HCT116 (cell line): ENCODE measurements around the gene CDC42SE1. TPM values are rescaled to one million over a fixed set of nuclear protein-coding genes. Genes with fewer than 3 reads are reported as not detected.

Experiments
- ATAC-seq: fragments of 200-7000 bp; cut with Tn5 transposase; 2 replicates; pipeline ENCODE4 v1.9.1; 2020; ENCODE audit warnings: mild to moderate bottlenecking, moderate library complexity
- BruUV-seq: library from RNA; stranded (reverse); fragments of 400-500 nt; replicated peaks from 2 replicates; lab custom pipeline; 2021; lab: Mats Ljungman, UMichigan
- CTCF ChIA-PET: fragments of 300-600 bp; sonication (Branson Sonifier 250); formaldehyde crosslinking; loops from one replicate; lab custom pipeline; 2021; ENCODE audit warnings: antibody characterized with exemption; lab: Charles Lee
- POLR2A ChIA-PET: fragments of 300-600, 350-600 bp; sonication (Branson Sonifier 250); formaldehyde crosslinking; loops from one replicate; lab custom pipeline; 2021; ENCODE audit warnings: antibody characterized with exemption; lab: Charles Lee
- RAD21 ChIA-PET, 2 experiments: fragments of 300-600 bp; sonication (Branson Sonifier 250); formaldehyde crosslinking; loops; one replicate each; lab custom pipeline; 2023; ENCODE audit warnings: low total read pairs in 2 of 2; ENCODE audit not compliant: uncharacterized antibody in 2 of 2, unreplicated experiment in 2 of 2, low non-redundant PET in 1 of 2; lab: Charles Lee
- DNase-seq: peaks from one replicate; pipeline ENCODE4 v3.0.0-alpha.2; 2010; ENCODE audit warnings: low read depth, low spot score
- H2AFZ ChIP-seq: fragments of 200-600 bp; shearing (Covaris generic), sonication (generic); 2 replicates; pipeline ENCODE4 v1.6.1; 2017; ENCODE audit warnings: low read depth, mixed run types, mixed read lengths, antibody characterized with exemption, low read length; ENCODE audit not compliant: poor library complexity, severe bottlenecking
- H3K27ac ChIP-seq: 2 replicates; pipeline ENCODE4 v1.5.1; 2012; ENCODE audit warnings: low read depth, low read length
- H3K27me3 ChIP-seq: fragments of 200-600 bp; sonication (generic); 2 replicates; pipeline ENCODE4 v1.6.1; 2016; ENCODE audit warnings: mixed run types, low read length, mixed read lengths; ENCODE audit not compliant: insufficient read depth
- H3K36me3 ChIP-seq, 2 experiments: fragments of 200-500 bp in 1 of 2; fragments of 200-600 bp in 1 of 2; sonication (Bioruptor generic) in 1 of 2; sonication (generic) in 1 of 2; 2 replicates each; pipeline versions ENCODE4 v1.5.1 to v1.6.1; 2014 to 2016; ENCODE audit warnings: low read length in 2 of 2, inconsistent platforms in 1 of 2, mixed read lengths in 1 of 2, mixed run types in 1 of 2; ENCODE audit not compliant: insufficient read depth in 2 of 2, control insufficient read depth in 1 of 2
- H3K4me1 ChIP-seq, 2 experiments: fragments of 200-600 bp in 1 of 2; sonication (generic) in 1 of 2; 2 replicates each; pipeline versions ENCODE4 v1.5.1 to v1.6.1; 2012 to 2017; ENCODE audit warnings: low read length in 2 of 2, inconsistent platforms in 1 of 2, mild to moderate bottlenecking in 1 of 2, mixed read lengths in 1 of 2, mixed run types in 1 of 2, moderate library complexity in 1 of 2; ENCODE audit not compliant: insufficient read depth in 2 of 2, control insufficient read depth in 1 of 2
- H3K4me2 ChIP-seq: fragments of 200-600 bp; sonication (generic); 2 replicates; pipeline ENCODE4 v1.6.1; 2017; ENCODE audit warnings: mixed run types, low read length, mixed read lengths
- H3K4me3 ChIP-seq, 2 experiments: fragments of 200-600 bp in 1 of 2; sonication (generic) in 1 of 2; replicated peaks in 1 of 2; 2 replicates each; pipeline ENCODE4 v1.5.1; 2011 to 2016; ENCODE audit warnings: low read length in 2 of 2, control low read depth in 1 of 2, low read depth in 1 of 2, mild to moderate bottlenecking in 1 of 2, mixed read lengths in 1 of 2, mixed run types in 1 of 2
- H3K79me2 ChIP-seq: fragments of 200-600 bp; sonication (generic); 2 replicates; pipeline ENCODE4 v1.6.1; 2017; ENCODE audit warnings: mild to moderate bottlenecking, mixed run types, low read length, moderate library complexity, mixed read lengths; ENCODE audit not compliant: insufficient read depth
- H3K9ac ChIP-seq: fragments of 200-600 bp; sonication (generic); 2 replicates; pipeline ENCODE4 v1.6.1; 2016; ENCODE audit warnings: low read length, mixed read lengths
- H3K9me2 ChIP-seq: fragments of 200-600 bp; sonication (generic), shearing (Covaris generic); 2 replicates; pipeline ENCODE4 v1.6.1; 2017; ENCODE audit warnings: mixed run types, mild to moderate bottlenecking, moderate library complexity; ENCODE audit not compliant: insufficient read depth
- H3K9me3 ChIP-seq, 2 experiments: fragments of 200-500 bp in 1 of 2; fragments of 200-600 bp in 1 of 2; sonication (Bioruptor generic) in 1 of 2; sonication (generic) in 1 of 2; 2 replicates each; pipeline ENCODE4 v1.6.1; 2014 to 2017; ENCODE audit warnings: low read length in 2 of 2, mixed read lengths in 2 of 2, inconsistent platforms in 1 of 2, low read depth in 1 of 2, mild to moderate bottlenecking in 1 of 2, mixed run types in 1 of 2, moderate library complexity in 1 of 2; ENCODE audit not compliant: control insufficient read depth in 1 of 2, insufficient read depth in 1 of 2
- H4K20me1 ChIP-seq: fragments of 200-600 bp; sonication (generic), shearing (Covaris generic); 2 replicates; pipeline ENCODE4 v1.6.1; 2017; ENCODE audit warnings: mixed run types, mild to moderate bottlenecking, moderate library complexity; ENCODE audit not compliant: insufficient read depth
- ATF3 ChIP-seq: IDR thresholded peaks from 2 replicates; pipeline ENCODE4 v1.6.1; 2012
- CEBPB ChIP-seq: IDR thresholded peaks from 2 replicates; pipeline ENCODE4 v1.6.1; 2012; ENCODE audit warnings: low read depth
- CTCF ChIP-seq, 3 experiments: fragments of 200-600 bp in 1 of 3; sonication (generic) in 1 of 3; IDR thresholded peaks in 2 of 3; conservative IDR thresholded peaks in 1 of 3; 2 replicates each; pipeline ENCODE4 v1.5.1; 2012 to 2017; ENCODE audit warnings: low read depth in 2 of 3, low read length in 2 of 3, antibody characterized with exemption in 1 of 3, borderline replicate concordance in 1 of 3, control low read depth in 1 of 3, mild to moderate bottlenecking in 1 of 3, mixed read lengths in 1 of 3, mixed run types in 1 of 3, moderate library complexity in 1 of 3; ENCODE audit not compliant: insufficient read depth in 1 of 3
- EGR1 ChIP-seq: IDR thresholded peaks from 2 replicates; pipeline ENCODE4 v1.6.1; 2012; ENCODE audit warnings: low read depth
- ELF1 ChIP-seq: IDR thresholded peaks from 2 replicates; pipeline ENCODE4 v1.6.1; 2012; ENCODE audit warnings: low read depth, borderline replicate concordance
- EZH2 ChIP-seq: fragments of 200-600 bp; sonication (generic); IDR thresholded peaks from 2 replicates; pipeline ENCODE4 v1.6.1; 2017; ENCODE audit warnings: antibody characterized with exemption, mixed run types
- EZH2phosphoT487 ChIP-seq: fragments of 200-600 bp; IDR thresholded peaks from 2 replicates; pipeline ENCODE4 v1.6.1; 2018; ENCODE audit warnings: antibody characterized with exemption, borderline replicate concordance
- FOSL1 ChIP-seq: IDR thresholded peaks from 2 replicates; pipeline ENCODE4 v1.6.1; 2012; ENCODE audit warnings: low read depth
- POLR2A ChIP-seq: IDR thresholded peaks from 2 replicates; pipeline ENCODE4 v1.7.0; 2011; ENCODE audit warnings: borderline replicate concordance; ENCODE audit not compliant: insufficient read depth, insufficient read length; ENCODE audit errors: extremely low read depth
- POLR2AphosphoS5 ChIP-seq: IDR thresholded peaks from 2 replicates; pipeline ENCODE4 v1.6.1; 2011; ENCODE audit warnings: mild to moderate bottlenecking, low read depth, low read length, moderate library complexity
- RAD21 ChIP-seq: IDR thresholded peaks from 2 replicates; pipeline ENCODE4 v1.6.1; 2012; ENCODE audit warnings: low read depth, mild to moderate bottlenecking
- SIN3A ChIP-seq: IDR thresholded peaks from 2 replicates; pipeline ENCODE4 v1.6.1; 2012; ENCODE audit warnings: low read depth
- SP1 ChIP-seq: IDR thresholded peaks from 2 replicates; pipeline ENCODE4 v1.6.1; 2012; ENCODE audit warnings: low read depth
- YY1 ChIP-seq: IDR thresholded peaks from 2 replicates; pipeline ENCODE4 v1.6.1; 2011; ENCODE audit warnings: low read length, low read depth, moderate library complexity, mild to moderate bottlenecking; ENCODE audit not compliant: insufficient replicate concordance; ENCODE audit errors: extremely low read depth
- ZFX ChIP-seq: fragments of 450-650 bp; IDR thresholded peaks from 2 replicates; pipeline ENCODE4 v1.6.1; 2017
- ZNF274 ChIP-seq: fragments of 200-500 bp; sonication (Bioruptor generic); IDR thresholded peaks from 2 replicates; pipeline ENCODE4 v1.6.1; 2014; ENCODE audit warnings: mild to moderate bottlenecking, low read depth, low read length, inconsistent platforms
- intact Hi-C: fragments of 100-400 bp; cut with micrococcal nuclease; formaldehyde crosslinking; loops from 2 replicates; pipeline ENCODE4 v1.10.0; 2022
- total RNA-seq: library from RNA; stranded (reverse); gene quantifications from one replicate; pipeline ENCODE4 v1.2.1, GENCODE V29; 2021; ENCODE audit not compliant: unreplicated experiment
- TF ChIP-seq, protein P1 (sequence below): IDR thresholded peaks from 2 replicates; pipeline ENCODE4 v1.6.1; 2012; ENCODE audit warnings: low read depth

The CDC42SE1 gene
- total RNA-seq, 1 experiment from 2014 or later = 50.5 TPM

DNA sequence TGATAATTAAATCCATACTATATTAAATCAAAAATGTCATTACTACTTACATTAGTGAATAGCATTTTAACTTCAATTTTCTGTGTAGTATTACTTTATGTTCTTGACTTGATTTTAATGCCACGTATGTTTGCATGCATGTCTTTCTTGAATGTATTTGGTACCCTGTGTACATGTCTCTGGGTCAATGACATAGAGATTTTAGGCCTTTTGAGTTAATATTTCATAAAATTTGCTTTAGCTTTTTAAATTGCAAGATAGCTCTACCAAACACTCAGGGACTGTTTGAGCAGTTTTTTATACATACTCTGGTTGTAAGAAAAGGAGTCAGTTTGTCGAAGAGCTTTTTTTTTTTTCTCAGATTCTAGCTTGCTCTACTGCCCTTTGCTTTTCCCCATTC lies 2.3 kb upstream of the CDC42SE1 start:
- ChIA-PET RAD21 (no interaction called here), POLR2A (interaction anchor here (1.4 kb wide), 1 partner anchor 10 kb away, joined by 5 read pairs; no protein-coding TSS in a partner anchor), CTCF (interaction anchor here (2.1 kb wide), 1 partner anchor 38 kb away, joined by 9 read pairs; no protein-coding TSS in a partner anchor)
- Histone ChIP-seq H3K9ac (no peak overlapping the region), H4K20me1 (no peaks in the 10 kb centered on the region; the same call in 1 of the 2 replicates), H3K27me3 (no peaks in the 10 kb centered on the region), H3K36me3 (peaks cover 0 to 3% of the 10 kb centered on the region in 2 experiments; a peak in 2 of 4 replicates), H3K9me3 (no peaks in the 10 kb centered on the region), H3K4me3 (no peak overlapping the region), H3K27ac (no peak overlapping the region), H3K79me2 (peaks cover 27% of the 10 kb centered on the region), H3K4me2 (no peak overlapping the region), H2AFZ (no peak overlapping the region), H3K4me1 (peaks cover 18 to 29% of the 10 kb centered on the region in 2 experiments), H3K9me2 (no peaks in the 10 kb centered on the region)
- intact Hi-C loops = no loop called here
- TF ChIP-seq SIN3A (no peak), ELF1 (no peak), RAD21 (no peak), ZNF274 (no peak), POLR2AphosphoS5 (no peak), YY1 (no peak), FOSL1 (no peak), ZFX (no peak), EZH2phosphoT487 (no peak), EZH2 (no peak), CEBPB (no peak), SP1 (no peak), POLR2A (no peak), CTCF (IDR thresholded peaks at IDR 0.05 in 2 of 3, conservative IDR thresholded peaks at IDR 0.05 in 1 of 3; ENCODE audit: borderline replicate concordance in 1 of 3, insufficient read depth in 1 of 3, low read depth in 2 of 3, low read length in 2 of 3) (no peak), ATF3 (no peak), EGR1 (no peak)
- TF ChIP-seq, protein P1, sequence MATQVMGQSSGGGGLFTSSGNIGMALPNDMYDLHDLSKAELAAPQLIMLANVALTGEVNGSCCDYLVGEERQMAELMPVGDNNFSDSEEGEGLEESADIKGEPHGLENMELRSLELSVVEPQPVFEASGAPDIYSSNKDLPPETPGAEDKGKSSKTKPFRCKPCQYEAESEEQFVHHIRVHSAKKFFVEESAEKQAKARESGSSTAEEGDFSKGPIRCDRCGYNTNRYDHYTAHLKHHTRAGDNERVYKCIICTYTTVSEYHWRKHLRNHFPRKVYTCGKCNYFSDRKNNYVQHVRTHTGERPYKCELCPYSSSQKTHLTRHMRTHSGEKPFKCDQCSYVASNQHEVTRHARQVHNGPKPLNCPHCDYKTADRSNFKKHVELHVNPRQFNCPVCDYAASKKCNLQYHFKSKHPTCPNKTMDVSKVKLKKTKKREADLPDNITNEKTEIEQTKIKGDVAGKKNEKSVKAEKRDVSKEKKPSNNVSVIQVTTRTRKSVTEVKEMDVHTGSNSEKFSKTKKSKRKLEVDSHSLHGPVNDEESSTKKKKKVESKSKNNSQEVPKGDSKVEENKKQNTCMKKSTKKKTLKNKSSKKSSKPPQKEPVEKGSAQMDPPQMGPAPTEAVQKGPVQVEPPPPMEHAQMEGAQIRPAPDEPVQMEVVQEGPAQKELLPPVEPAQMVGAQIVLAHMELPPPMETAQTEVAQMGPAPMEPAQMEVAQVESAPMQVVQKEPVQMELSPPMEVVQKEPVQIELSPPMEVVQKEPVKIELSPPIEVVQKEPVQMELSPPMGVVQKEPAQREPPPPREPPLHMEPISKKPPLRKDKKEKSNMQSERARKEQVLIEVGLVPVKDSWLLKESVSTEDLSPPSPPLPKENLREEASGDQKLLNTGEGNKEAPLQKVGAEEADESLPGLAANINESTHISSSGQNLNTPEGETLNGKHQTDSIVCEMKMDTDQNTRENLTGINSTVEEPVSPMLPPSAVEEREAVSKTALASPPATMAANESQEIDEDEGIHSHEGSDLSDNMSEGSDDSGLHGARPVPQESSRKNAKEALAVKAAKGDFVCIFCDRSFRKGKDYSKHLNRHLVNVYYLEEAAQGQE = no peak
- ATAC-seq = no peak
- BruUV-seq = no TSS peak
- no peak for DNase-seq
